GM21447 (cell line): ENCODE measurements around the gene ZNF74.
"Not testable (repeated sequence)": the region's sequence is repeated elsewhere in the genome, so short reads cannot be mapped to it uniquely, and the experiment has no call there.

Experiments used
- ATAC-seq: cut with Tn5 transposase; IDR thresholded peaks from one replicate; pipeline ENCODE4 v1.9.1; 2021; ENCODE audit not compliant: unreplicated experiment

The ZNF74 gene

DNA sequence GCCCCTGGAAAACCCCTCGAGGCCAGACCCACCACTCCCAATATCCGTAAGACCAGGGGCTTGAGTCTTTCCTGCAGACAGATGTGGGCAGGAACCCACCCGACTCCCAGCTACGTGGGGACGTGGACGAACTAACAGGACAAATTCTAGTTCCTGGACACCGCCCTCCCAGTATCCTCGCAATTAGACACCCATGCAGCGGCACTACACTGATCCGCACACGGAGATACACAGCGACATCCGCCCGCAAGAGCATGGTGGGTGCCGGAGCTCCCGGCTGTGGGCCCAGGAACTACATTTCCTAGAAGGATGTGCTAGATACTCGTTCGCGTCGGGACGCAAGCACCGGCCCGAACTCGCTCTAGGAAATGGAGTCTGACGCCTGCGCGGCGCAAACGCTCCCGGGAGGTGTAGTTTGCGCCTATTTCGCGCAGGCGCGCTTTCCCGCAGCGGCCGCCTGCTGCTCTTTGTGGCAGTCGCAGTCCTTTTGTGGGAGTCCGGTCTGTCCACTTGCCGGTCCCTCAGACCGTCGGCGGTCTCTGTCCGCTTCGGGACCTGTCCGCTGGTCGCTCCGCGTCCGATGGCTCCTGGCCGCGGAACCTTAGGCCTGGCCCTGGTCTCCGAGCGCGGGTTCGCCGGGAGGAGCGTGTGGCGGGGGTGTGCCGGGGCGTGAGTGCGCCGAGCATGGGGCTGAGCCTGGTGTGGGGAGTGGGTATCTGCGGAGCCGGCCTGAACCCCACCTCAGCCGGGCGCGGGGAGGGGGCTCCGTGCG, at the start of gene ZNF74:
Gene ZNF74 (plus strand): TSS at position 447 of the 772 bp plus-strand sequence. CDS start 478 bp downstream, outside the sequence.
- ATAC-seq = peak; percentile 76

GRCh38 chr22:20346553-20346952, 47.4 kb upstream of the ZNF74 start:
- ATAC-seq = not testable (repeated sequence)

GRCh38 chr22:20352536-20352935, 41.4 kb upstream of the ZNF74 start:
- not testable (repeated sequence) for ATAC-seq

- no peak for ATAC-seq
Observed at GRCh38 chr22:20354238-20354975, 39.5 kb upstream of the ZNF74 start.

- not testable (repeated sequence) for ATAC-seq
Observed at GRCh38 chr22:20355939-20356636, 37.9 kb upstream of the ZNF74 start.

DNA sequence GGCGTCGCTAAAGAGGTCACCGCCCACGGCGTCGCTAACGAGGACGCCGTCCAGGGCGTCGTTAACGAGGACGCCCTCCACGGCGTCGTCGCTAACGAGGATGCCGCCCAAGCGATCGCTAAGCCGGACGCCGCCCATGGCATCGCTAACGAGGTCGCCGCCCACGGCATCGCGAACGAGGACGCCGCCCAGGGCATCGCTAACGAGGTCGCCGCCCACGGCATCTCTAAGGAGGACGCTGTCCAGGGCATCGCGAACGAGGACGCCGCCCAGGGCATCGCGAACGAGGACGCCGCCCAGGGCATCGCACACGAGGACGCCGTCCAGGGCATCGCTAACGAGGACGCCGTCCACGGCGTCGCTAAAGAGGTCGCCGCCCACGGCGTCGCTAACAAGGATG, 37.0 kb upstream of the ZNF74 start:
- not testable (repeated sequence) for ATAC-seq

DNA sequence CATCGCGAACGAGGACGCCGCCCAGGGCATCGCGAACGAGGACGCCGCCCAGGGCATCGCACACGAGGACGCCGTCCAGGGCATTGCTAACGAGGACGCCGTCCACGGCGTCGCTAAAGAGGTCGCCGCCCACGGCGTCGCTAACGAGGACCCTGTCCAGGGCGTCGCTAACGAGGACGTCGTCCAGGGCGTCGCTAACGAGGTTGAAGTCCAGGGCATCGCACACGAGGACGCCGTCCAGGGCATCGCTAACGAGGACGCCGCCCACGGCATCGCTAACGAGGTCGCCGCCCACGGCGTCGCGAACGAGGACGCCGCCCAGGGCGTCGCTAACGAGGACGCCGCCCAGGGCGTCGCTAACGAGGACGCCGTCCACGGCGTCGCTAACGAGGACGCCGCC, 36.0 kb upstream of the ZNF74 start:
- not testable (repeated sequence) for ATAC-seq

DNA sequence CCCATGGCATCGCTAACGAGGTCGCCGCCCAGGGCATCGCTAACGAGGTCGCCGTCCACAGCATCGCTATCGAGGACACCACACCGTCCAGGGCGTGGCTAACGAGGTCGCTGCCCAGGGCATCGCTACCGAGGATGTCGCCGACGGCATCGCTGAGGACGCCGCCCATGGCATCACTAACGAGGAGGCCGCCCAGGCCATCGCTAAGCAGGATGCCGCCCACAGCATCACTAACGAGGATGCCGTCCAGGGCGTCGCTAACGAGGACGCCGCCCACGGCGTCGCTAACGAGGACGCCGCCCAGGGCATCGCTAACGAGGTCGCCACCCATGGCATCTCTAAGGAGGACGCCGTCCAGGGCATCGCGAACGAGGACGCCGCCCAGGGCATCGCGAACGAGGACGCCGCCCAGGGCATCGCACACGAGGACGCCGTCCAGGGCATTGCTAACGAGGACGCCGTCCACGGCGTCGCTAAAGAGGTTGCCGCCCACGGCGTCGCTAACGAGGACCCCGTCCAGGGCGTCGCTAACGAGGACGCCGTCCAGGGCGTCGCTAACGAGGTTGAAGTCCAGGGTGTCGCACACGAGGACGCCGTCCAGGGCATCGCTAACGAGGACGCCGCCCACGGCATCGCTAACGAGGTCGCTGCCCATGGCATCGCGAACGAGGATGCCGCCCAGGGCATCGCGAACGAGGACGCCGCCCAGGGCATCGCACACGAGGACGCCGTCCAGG, 35.3 kb upstream of the ZNF74 start:
- not testable (repeated sequence) for ATAC-seq

GRCh38 chr22:20360261-20360660, 33.7 kb upstream of the ZNF74 start:
- ATAC-seq = not testable (repeated sequence)

DNA sequence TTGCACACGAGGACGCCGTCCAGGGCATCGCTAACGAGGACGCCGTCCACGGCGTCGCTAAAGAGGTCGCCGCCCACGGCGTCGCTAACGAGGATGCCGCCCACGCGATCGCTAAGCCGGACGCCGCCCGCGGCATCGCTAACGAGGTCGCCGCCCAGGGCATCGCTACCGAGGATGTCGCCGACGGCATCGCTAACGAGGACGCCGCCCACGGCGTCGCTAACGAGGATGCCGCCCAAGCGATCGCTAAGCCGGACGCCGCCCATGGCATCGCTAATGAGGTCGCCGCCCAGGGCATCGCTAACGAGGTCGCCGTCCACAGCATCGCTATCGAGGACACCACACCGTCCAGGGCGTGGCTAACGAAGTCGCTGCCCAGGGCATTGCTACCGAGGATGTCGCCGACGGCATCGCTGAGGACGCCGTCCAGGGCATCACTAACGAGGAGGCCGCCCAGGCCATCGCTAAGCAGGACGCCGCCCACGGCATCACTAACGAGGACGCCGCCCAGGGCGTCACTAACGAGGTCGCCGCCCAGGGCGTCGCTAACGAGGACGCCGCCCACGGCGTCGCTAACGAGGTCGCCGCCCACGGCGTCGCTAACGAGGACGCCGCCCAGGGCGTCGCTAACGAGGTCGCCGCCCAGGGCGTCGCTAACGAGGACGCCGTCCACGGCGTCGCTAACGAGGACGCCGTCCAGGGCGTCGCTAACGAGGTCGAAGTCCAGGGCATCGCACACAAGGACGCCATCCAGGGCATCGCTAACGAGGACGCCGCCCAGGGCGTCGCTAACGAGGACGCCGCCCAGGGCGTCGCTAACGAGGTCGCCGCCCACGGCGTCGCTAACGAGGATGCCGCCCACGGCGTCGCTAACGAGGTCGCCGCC, 32.8 kb upstream of the ZNF74 start:
- not testable (repeated sequence) for ATAC-seq

DNA sequence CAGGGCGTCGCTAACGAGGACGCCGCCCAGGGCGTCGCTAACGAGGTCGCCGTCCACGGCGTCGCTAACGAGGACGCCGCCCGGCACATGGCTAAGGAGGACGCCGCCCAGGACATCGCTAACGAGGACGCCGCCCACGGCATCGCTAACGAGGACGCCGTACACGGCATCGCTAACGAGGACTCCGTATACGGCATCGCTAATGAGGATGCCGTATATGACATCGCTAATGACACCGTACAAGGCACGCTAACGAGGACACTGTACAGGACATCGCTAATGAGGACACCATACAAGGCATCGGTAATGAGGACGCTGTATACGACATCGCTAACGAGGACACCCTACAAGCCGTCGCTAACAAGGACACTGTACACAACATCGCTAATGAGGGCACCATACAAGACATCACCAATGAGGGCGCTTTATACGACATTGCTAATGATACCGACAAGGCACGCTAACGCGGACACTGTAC, 32.2 kb upstream of the ZNF74 start:
- not testable (repeated sequence) for ATAC-seq

- not testable (repeated sequence) for ATAC-seq
Observed at GRCh38 chr22:20362403-20362802, 31.5 kb upstream of the ZNF74 start.

GRCh38 chr22:20364335-20365260, 29.4 kb upstream of the ZNF74 start:
- not testable (repeated sequence) for ATAC-seq

- ATAC-seq = not testable (repeated sequence)
Observed at GRCh38 chr22:20366841-20367240, 27.1 kb upstream of the ZNF74 start.

GRCh38 chr22:20368875-20369274, 25.1 kb upstream of the ZNF74 start:
- ATAC-seq = not testable (repeated sequence)

- not testable (repeated sequence) for ATAC-seq
Observed at GRCh38 chr22:20371687-20372086, 22.3 kb upstream of the ZNF74 start.

DNA sequence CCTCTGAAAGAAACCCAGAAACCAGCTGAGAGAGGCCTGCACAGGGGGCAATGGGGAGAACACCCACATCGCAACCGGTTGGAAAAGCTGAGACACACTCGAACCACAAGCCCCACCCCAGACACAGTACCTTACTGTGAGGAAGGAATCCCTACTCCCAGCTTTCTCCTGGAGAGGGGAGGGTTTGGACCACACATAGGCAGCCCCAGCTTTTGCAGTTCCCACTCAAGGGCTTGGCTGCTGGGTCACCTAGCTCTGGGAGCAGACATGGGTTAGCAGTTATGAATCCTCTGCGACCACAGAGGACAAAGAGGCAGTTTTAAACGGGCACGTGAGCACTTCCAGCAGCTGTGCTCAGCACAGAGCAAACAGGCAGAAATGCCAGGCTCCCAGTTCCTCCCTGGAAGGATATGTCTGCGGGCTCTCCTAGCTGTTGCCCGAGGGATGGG, 21.5 kb upstream of the ZNF74 start:
- not testable (repeated sequence) for ATAC-seq

DNA sequence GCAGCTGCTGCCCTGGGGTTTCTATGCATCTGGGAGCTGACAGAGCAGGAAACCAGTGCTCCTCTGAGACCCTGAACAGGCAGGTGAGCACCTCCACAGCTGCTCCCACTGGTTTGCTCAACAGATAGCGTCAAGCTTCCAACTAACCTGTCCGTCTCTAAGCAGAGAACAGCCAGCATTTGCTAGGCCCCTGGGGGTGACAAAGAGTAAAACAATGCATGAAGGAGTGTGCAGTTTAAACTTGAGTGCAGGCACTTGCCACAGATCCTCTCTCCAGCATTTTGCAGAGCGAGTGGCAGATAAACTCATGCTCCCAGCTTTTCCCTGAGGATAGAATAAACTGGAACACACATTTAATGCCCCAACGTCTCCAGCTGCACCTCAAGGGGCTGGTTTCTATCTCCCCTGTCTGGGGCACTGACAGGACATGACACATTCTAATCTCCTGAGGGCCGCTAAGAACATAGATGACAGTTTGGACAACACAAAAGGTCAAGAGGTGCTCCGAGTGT, 20.7 kb upstream of the ZNF74 start:
- not testable (repeated sequence) for ATAC-seq
